ENCODE results near the gene ELFN1.

The ELFN1 gene

GRCh38 chr7:1694611-1695511 lies 24.8 kb downstream of the ELFN1 start:
- no peak for DNase-seq (ENCODE audit: low read depth, low spot score)

DNA sequence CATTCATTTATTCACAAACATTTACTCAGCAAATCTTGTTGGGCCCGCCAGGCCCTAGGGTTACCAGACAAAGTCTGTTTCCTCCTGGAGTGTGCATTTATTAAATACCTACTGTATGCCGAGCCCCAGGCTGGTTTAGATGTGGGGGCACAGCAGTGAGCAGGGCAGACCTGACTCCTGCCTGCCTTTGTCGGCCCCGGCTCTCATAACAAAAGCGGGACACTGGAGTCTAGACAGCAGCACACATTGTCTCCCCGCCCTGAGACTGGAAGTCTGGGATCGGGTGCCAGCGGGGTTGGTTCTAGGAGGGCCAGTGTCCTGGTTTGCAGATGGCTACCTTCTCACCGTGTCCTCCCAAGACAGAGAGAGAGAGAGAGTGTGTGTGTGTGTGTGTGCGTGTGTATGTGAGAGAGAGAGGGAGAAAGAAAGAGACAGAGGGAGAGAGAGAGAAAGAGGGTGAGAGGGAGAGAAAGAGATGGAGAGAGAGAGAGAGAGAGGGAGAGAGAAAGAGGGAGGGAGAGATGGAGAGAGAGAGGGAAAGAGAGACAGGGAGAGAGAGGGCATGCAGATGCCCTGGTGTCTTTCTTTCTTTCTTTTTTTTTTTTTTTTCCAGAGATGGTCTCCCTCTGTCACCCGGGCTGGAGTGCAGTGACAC lies 25.9 kb downstream of the ELFN1 start:
- DNase-seq (ENCODE audit: low read depth, low spot score): no peak

- no peak for DNase-seq (ENCODE audit: low read depth, low spot score)
Observed at GRCh38 chr7:1696671-1697498, 26.8 kb downstream of the ELFN1 start.

GRCh38 chr7:1697499-1698125 lies 27.5 kb downstream of the ELFN1 start:
- DNase-seq (ENCODE audit: low read depth, low spot score): no peak

DNA sequence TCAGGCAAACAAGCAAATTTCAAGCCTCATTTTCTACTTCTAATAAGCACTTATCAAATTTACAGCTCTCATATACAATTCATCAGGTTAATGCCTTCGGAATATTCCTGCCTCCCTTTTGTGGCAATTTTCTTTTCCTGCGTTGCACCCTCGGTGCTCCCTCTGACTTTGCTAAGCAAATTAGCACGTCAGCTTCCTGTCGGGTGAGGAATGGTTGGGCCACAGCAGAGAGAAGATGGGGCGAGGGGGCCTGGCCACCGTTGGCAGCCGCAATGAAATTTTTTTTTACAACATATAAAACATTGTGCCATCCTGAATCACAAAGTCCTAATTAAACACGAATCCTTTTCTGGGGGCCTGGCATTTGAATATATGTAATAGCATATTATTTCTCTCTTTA lies 28.1 kb downstream of the ELFN1 start:
- DNase-seq (ENCODE audit: low read depth, low spot score): no peak

DNA sequence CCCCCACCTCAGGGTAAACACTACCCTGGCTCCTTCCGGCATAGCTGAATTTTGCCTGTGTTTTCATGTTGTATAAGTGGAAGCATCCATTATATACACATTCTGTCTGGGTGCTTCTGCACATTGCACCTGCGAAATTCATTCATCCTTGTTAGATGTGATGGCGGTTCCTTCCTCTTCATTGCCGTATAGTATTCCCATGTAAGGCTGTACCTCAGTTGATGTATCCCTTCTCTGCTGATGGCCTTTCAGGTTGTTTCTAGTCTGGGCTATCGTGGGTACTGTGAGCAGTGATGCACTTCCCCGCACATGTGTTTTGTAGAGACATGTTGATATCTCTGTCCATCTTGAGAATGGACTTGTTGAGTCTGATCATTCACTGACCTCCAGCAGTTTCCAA lies 28.9 kb downstream of the ELFN1 start:
- no peak for DNase-seq (ENCODE audit: low read depth, low spot score)

- DNase-seq (ENCODE audit: low read depth, low spot score): no peak
Observed at GRCh38 chr7:1700086-1700485, 30.0 kb downstream of the ELFN1 start.

DNA sequence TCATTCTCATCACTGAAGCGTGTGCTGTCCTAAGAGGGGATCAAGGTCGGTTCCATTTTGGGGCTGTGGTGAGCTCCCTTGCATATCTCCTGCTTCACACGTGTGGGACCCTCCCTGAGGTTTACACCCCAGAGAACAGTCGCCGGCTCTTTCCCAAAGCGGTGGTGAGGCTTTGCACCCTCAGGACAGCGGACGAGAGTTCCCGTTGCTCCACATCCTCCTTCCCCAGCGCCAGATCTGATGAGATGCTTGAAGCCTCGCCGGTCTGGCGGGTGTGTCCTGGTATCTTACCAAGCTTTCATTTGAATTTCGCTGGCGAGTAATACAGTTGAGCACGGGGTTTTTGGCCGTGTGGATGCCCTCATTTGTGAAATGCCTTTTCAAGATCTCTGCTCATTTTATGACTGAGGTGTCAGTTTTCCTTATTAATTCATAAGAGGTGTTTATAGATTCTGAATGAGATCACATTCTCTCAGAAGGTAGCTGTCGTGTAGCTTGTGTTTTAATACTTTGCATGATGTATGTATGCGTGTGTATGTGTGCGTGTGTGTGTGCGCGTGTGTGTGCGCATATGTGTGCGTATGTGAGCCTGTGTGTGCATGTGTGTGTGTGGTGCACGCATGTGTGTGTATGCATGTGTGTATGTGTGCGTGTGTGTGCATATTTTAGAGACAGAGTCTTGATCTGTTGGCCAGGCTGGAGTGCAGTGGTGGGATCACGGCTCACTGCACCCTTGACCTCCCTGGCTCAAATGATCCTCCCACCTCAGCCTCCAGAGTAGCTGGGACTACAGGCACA lies 30.7 kb downstream of the ELFN1 start:
- no peak for DNase-seq (ENCODE audit: low read depth, low spot score)

- DNase-seq (ENCODE audit: low read depth, low spot score): no peak
Observed at GRCh38 chr7:1702652-1703051, 32.6 kb downstream of the ELFN1 start.

DNA sequence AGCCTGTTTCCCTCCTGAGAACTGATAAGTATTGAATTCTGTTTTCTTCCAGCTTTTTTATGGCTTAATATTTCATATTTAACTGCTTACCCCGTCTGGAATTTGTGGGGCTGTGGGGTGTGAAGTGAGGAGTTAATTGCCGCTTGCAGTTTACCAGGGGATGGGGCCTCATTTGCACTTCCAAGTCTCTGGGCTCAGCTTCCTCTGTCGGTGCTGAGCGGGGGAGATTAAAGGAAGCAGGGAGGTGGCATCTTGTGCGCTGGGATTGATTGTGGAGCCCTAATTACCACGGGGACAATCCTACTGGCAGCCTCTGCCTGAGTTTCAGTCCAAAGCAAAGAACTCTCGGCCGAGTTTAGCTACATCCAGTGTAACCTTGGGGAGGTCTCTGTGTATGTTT lies 33.4 kb downstream of the ELFN1 start:
- DNase-seq (ENCODE audit: low read depth, low spot score): no peak

DNA sequence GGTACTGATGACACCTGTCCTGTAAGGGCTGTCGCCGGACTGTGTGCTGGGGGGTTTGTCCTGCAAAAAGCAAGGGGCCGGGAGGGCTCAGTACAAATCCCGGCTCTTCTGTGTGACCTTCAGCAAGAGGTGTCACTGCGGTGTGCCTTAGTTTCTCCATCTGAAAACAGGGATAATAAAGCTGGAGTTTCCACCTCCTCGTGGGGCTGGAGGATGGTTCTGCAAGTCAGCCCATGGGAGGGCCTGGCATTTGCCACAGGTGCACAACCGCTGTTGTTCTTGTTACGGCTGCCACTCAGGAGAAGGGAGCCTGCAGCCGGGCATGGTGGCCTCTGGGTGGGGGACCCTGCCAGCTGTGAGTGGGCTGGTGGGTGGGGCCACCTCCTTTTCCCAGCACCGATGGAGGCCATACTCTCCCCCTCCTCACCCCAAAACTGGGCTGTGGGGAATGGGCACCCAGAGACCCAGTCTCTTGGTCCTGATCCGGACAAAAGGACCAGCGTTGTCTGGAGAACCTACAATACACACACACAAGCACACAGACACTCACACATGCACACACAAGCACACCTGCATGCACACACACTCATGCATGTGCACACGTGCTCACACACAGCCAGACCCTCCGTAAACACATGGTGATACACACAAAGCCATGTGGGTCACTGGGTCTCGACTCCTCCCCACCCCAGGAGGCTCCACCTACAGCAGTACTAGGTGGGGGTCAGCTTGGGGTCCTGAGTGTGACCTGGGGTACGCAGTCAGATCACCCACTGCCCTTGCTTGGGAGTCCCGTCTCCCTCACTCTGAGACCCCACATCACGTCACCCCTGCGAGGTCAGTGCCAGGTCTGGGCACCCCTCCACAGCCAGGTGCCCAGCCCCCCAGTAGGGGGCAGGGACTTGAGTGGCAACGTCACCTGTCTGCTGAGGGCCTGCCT lies 34.1 kb downstream of the ELFN1 start:
- no peak for DNase-seq (ENCODE audit: low read depth, low spot score)

GRCh38 chr7:1704811-1705738 lies 35.0 kb downstream of the ELFN1 start:
- DNase-seq (ENCODE audit: low read depth, low spot score): no peak

DNA sequence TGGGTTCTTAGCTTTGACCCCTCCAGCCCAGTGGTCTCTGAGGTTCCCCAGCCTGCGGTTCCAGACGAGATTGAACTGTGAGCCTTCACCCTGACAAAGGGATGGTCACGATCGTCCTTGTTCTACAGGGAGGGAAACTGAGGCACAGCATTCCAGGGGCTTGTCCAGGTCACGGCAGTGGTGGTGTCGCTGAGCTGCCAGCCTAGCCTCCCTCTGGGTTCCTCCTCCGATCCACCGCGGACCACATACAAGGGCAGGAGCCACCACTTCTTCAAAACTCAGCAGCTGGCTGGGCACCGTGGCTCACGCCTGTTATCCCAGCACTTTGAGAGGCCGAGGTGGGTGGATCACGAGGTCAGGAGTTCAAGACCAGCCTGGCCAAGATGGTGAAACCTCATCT lies 35.8 kb downstream of the ELFN1 start:
- DNase-seq (ENCODE audit: low read depth, low spot score): no peak

DNA sequence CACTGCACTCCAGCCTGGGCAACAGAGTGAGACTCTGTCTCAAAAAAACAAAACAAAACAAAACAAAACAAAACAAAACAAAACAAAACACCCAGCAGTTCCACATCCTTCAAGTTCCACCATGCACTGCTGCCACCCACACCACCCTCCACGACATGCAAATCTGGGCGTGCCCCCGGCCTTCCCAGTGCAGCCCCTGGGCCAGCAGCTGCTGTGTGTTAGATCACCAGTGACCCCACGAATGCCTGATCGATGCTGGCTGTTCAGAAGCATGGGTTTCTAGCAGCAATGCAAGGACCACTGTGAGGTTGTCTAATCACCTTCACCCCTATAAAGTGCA lies 36.3 kb downstream of the ELFN1 start:
- DNase-seq (ENCODE audit: low read depth, low spot score): no peak

DNA sequence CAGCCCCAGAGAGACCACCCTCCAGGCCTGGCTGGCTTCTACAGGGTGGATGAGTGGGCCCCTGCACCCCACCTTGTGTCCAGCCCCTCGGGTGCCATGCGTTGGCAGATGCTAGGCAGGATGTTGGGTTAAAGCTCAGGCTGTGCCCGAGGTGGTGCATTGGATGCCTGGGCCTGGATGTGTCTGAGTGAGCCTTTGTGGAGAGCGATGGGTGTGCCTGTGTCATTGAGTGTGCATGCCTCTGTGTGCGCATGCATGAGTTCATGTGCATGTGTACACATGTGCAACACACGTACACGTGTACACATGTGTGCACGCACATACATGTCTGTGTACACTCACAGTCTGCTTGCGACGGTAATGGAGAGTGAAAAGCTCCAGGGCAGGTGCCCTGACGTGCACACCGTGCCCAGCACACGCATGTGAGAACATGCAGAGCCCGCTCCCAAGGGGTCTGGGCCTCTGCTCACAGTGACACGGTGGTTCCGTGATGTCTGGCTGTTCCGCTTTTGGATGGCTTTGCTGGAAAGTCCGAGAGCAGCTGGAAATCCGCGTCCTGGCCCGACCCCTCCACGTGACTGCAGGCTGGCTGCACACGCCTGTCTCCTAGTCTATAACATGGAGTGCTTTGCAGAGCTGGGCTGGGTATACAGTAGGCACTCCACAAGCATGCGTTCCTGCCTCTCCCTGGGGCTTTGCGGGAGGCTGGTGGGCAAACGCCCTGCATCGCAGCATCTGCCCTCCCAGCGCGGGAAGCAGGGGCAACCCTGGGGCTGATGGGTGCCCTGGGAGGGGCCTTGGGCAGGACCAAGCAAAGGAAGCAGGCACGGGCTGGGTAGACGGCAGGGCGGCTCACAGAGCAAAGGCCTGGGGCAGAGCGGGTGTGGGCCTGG lies 36.9 kb downstream of the ELFN1 start:
- no peak for DNase-seq (ENCODE audit: low read depth, low spot score)

DNA sequence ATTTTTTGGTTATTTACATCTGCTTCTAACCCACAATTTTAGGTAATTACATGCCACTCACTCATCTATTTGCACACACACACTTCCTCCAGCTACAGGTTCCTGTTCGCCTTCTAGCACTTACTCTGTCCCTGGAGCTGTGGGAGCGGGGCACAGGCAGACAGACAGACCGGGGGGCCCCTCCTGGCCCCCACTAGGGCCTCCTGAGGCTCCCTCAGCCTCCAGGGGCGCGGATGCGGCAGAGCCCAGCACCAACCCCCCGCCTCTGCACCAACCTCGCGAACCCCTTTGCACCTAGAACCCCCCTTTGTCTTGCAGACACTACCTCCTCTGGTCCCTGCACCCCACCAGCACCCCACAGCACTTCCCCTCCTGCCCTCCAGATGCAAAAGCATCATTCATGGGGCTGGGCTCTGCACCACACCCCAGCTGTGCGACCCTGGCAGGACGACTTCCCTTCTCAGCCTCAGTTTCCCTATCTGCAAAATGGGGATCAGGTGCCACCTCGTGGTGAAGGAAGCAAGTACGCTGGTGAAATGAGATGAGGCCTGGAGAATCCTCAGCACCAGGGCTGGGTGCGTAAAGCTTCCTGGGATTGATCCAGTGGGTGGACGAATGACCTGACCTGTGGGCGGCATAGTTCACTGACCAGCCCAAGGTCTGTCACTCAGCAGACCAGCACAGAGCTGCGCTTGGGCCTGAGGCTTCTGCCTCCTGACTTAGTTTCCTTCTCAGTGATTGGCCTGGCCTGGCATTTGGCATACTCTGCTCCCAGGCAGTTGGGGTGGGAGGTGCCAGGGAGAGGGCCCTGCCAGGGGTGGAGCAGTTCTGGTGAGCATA lies 37.9 kb downstream of the ELFN1 start:
- DNase-seq (ENCODE audit: low read depth, low spot score): no peak
